Left renal cortex interstitium (tissue), 4 donors: ENCODE results near the gene SBSN. TPM values are rescaled to one million over a fixed set of nuclear protein-coding genes. Genes with fewer than 3 reads are reported as not detected.
A peak's percentile ranks its signal among the peaks of the same experiment; 100 is the strongest.

Experiments
- DNase-seq, 4 donors: peaks; one replicate each; pipeline ENCODE4 v3.0.0-alpha.2; 2013; ENCODE audit warnings: low read depth in 4 of 4, low spot score in 2 of 4, missing footprints in 1 of 4
- polyA plus RNA-seq, 4 donors: library from polyadenylated mRNA; unstranded; fragments of 120-200 nt; gene quantifications; one replicate each; pipeline ENCODE4 v1.2.1, GENCODE V29; 2013; ENCODE audit not compliant: insufficient read length in 4 of 4

SBSN gene
- polyA plus RNA-seq, 4 donors: 0.10 to 0.24 (median 0.21) TPM; not detected in 1

DNA sequence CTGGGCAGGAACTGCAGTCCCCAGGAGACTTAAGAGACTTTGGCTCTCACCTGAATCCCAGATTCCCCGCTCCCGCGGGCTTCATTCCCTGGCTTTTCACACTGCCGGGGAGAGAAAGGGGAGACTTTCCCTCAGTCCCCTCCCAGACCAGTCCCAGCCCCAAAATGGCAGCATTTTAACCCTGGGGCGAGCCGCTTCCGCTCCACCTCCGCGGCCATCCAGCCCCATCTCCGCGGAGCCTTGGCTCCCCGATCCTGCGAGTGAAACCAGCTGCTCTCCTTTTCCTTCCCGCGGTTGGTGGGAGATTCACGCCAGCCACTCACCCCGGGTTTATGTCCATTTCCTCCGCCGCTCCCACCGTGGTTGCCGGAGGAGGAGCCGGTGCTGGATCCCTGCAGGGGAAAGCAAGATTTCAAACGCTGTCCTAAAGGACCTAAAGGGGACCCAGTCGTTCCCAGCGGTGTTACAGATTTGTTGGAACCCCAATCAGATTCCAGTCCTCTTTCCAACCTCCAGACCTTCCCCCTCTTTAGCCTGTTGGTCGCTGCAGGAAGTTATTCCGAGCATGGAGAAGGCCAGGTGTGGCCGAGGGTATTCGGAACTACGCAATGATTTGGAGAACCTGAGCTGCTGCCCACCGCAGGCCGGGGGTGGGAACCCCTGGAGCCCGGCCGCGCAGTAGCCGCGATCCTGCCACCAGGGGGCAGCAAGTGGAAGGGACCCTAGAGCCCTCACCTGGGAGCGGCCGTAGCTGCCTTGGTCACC is 18.1 kb downstream of the SBSN start:
- peak; percentile 66 to 84 (median 73) for DNase-seq

DNA sequence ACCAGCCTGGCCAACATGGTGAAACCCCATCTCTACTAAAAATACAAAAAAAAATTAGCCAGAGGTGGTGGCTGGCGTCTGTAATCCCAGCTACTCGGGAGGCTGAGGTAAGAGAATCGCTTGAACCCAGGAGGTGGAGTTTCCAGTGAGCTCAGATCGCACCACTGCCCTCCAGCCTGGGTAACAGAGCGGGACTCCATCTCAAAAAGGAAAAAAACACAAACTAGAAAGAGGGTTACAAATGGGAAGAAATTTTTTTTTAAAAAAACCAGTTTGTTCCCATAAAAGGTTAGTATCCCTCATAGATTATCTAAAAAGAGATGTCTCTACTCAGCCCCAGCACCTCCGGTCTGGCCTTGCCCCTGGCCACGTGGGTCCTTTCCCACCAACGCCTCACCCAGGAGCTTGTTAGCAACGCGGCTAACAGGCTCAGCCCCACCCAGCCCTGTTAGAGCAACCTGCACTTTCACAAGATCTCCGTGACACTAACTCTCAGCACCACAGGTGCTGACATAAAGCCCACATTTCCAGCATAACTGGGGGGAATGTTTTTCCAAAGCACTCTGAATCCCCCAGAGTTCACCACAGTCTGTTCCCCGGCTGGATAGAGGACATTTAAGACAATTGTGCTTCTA is 19.0 kb downstream of the SBSN start:
- no peak for DNase-seq

- DNase-seq: no peak
Measured at GRCh38 chr19:35508129-35508528, 20.0 kb downstream of the SBSN start.

GRCh38 chr19:35507561-35507960 is 20.6 kb downstream of the SBSN start:
- no peak for DNase-seq

DNA sequence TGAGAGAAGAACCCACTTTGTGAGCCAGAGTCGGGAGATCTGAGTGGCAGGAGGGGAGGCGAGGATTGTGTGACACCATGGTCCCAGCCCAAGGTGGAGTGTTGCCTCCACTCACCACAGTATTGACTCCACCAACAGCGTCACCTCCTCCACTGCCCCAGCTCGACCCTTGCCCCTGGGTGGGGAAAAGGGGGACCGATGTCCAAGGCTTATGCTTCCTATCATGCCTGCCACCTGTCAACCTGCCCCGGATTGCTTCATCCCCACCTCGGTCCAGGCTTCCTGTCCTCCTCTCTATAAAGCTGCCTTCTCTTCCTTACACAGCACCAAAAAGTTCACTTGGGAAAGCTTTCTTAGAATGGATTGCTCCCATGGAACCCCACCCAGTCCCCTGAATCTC is 22.1 kb downstream of the SBSN start:
- DNase-seq: no peak

GRCh38 chr19:35502751-35503150 is 25.4 kb downstream of the SBSN start:
- DNase-seq: no peak

GRCh38 chr19:35501684-35502083 is 26.4 kb downstream of the SBSN start:
- no peak for DNase-seq

- no peak for DNase-seq
Measured at GRCh38 chr19:35500611-35501010, 27.5 kb downstream of the SBSN start.

- DNase-seq: no peak
Measured at GRCh38 chr19:35498984-35499527, 29.1 kb downstream of the SBSN start.

GRCh38 chr19:35498220-35498619 is 29.9 kb downstream of the SBSN start:
- DNase-seq: no peak

- DNase-seq: no peak
Measured at GRCh38 chr19:35497406-35497805, 30.7 kb downstream of the SBSN start.

- no peak for DNase-seq
Measured at GRCh38 chr19:35495107-35496064, 32.7 kb downstream of the SBSN start.

DNA sequence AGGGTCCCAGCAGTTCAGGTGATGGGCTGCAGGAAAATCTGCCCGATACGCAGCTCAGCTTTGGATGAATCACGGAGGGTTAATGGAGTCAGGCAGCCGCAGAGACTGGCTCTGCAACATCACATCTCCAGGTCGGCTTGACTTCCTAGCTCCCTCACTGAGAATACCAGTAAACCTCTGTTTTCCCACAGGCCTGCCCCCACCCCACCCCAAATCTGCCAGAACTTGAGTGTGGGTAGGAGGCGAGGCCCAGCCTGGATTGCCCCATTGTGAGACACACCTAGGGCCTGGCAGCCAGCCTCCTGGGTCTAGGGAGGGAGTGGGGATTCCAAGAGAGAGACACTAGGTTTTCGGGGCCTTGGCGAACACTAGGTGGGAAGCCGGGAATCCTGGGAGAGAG is 34.1 kb downstream of the SBSN start:
- no peak for DNase-seq

GRCh38 chr19:35491836-35492360 is 36.2 kb downstream of the SBSN start:
- DNase-seq: no peak

DNA sequence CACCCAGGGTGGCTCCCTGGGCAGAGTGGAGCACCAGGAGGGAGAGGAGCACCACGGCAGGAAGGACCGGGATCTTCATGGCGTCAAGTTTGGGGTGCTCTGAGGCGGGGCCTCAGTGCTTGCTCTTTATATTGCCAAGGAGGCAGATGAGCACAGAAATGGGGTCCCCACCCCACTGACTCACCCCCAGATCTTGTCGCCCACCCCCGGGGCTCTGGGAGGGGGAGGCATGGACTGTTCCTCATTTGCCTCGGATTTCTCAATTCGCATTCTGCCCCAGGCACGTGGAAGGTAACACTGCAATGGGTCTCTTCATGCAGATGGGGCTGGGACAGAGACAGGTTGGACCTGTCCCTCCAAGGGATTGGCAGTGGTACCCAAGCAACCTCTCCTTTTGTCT is 37.7 kb downstream of the SBSN start, which contains the start of gene KRTDAP:
Gene KRTDAP (minus strand): TSS at position 101 of the 400 bp plus-strand sequence. CDS start 22 bp downstream, at position 79.
- no peak for DNase-seq

DNA sequence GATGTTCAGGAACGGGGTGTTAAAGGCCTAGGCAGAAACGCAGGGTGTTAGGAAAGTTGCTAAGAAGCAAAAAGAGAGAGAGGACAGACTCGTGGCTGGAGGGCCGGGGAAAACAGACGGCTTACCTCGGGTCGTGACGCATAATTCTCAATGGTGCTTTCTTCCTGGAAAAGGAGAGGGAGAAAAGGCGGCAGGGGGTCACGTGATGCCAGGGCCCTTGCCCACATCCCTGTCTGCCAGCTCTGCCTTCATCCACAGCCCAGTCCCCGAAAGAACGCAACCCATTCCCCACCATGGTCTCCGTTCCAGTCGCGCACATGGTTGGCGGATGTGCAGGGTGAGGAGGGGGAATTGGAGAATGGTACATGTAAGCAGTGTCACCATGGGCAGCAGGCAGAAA is 39.4 kb downstream of the SBSN start:
- DNase-seq: no peak

GRCh38 chr19:35487656-35488182 is 40.4 kb downstream of the SBSN start:
- DNase-seq: no peak

- DNase-seq: no peak
Measured at GRCh38 chr19:35486268-35486708, 41.8 kb downstream of the SBSN start.

- no peak for DNase-seq
Measured at GRCh38 chr19:35484252-35485036, 43.7 kb downstream of the SBSN start.
